Astrocyte of the cerebellum (primary cell): ENCODE results near the gene AAGAB.

Source experiments
- DNase-seq: peaks from one replicate; pipeline ENCODE4 v3.0.0-alpha.2; 2011; ENCODE audit warnings: low read depth
- H3K4me3 ChIP-seq: 2 replicates; pipeline ENCODE4 v1.5.1; 2011; ENCODE audit warnings: mild to moderate bottlenecking, low read depth, low read length, moderate library complexity
- CTCF ChIP-seq: IDR thresholded peaks from 2 replicates; pipeline ENCODE4 v1.5.1; 2012; ENCODE audit warnings: low read length, low read depth, moderate library complexity, mild to moderate bottlenecking; ENCODE audit errors: missing control alignments
- in situ Hi-C: cut with HindIII; loops from 2 replicates; pipeline ENCODE4 v1.10.0; 2017; ENCODE audit warnings: low sequenced_read_pairs

The AAGAB gene

GRCh38 chr15:67199881-67200763, 54.3 kb downstream of the AAGAB start:
- no peak for DNase-seq
- in situ Hi-C loops: no loop called here
- TF ChIP-seq CTCF: no peak

GRCh38 chr15:67199391-67199790, 55.1 kb downstream of the AAGAB start:
- in situ Hi-C loops: no loop called here
- no peak for DNase-seq
- TF ChIP-seq CTCF: no peak
- H3K4me3 ChIP-seq: no peak overlapping the region

More at GRCh38 chr15:67199881-67200763, 54.3 kb downstream of the AAGAB start:
- no peak overlapping the region for H3K4me3 ChIP-seq

- H3K4me3 ChIP-seq: no peak overlapping the region
- DNase-seq: no peak
- no peak for TF ChIP-seq CTCF
- in situ Hi-C loops: no loop called here
Observed at GRCh38 chr15:67198157-67198754, 56.2 kb downstream of the AAGAB start.

GRCh38 chr15:67197364-67197695, 57.1 kb downstream of the AAGAB start:
- H3K4me3 ChIP-seq: no peak overlapping the region
- in situ Hi-C loops: no loop called here
- no peak for DNase-seq
- TF ChIP-seq CTCF: no peak

- H3K4me3 ChIP-seq: no peak overlapping the region
- peak; percentile 68 for DNase-seq
- no peak for TF ChIP-seq CTCF
- in situ Hi-C loops: no loop called here
Observed at GRCh38 chr15:67196672-67197363, 57.6 kb downstream of the AAGAB start.

GRCh38 chr15:67196222-67196621, 58.2 kb downstream of the AAGAB start:
- DNase-seq: no peak
- TF ChIP-seq CTCF: no peak
- H3K4me3 ChIP-seq: no peak overlapping the region
- in situ Hi-C loops: no loop called here
